Left ventricle myocardium inferior (tissue), 1 donor: ENCODE results near the gene IRAK1. TPM values are rescaled to one million over a fixed set of nuclear protein-coding genes. Genes with fewer than 3 reads are reported as not detected.

Source experiments
- DNase-seq: peaks from one replicate; pipeline ENCODE4 v3.0.0-alpha.2; 2020
- H3K27ac ChIP-seq: fragments of 200-600 bp; replicated peaks from 2 replicates; pipeline ENCODE4 v1.8.0; 2021
- H3K27me3 ChIP-seq: fragments of 200-600 bp; 2 replicates; pipeline ENCODE4 v1.8.0; 2021; ENCODE audit warnings: low read depth
- H3K36me3 ChIP-seq: fragments of 200-600 bp; 2 replicates; pipeline ENCODE4 v1.8.0; 2021
- H3K4me1 ChIP-seq: fragments of 200-600 bp; 2 replicates; pipeline ENCODE4 v1.8.0; 2021
- H3K4me3 ChIP-seq: fragments of 200-600 bp; 2 replicates; pipeline ENCODE4 v1.8.0; 2021; ENCODE audit warnings: mild to moderate bottlenecking, moderate library complexity
- H3K9me3 ChIP-seq: fragments of 200-600 bp; replicated peaks from 2 replicates; pipeline ENCODE4 v1.8.0; 2021
- intact Hi-C: fragments of 100-400 bp; cut with micrococcal nuclease; formaldehyde crosslinking; loops from one replicate; pipeline ENCODE4 v1.11.0; 2022
- total RNA-seq: library from RNA; stranded (reverse); fragmentation: NEBNext Ultra II Directional; extraction: Animal tissue kit (Norgen Biotek cat#: 25700); gene quantifications from one replicate; pipeline ENCODE4 v1.2.1, GENCODE V29; 2021
- TF ChIP-seq, protein P1 (sequence below): fragments of 200-600 bp; IDR thresholded peaks from 2 replicates; pipeline ENCODE4 v1.8.0; 2021; ENCODE audit warnings: antibody characterized with exemption, mild to moderate bottlenecking, borderline replicate concordance
- donor health status: DM: no; HTN: yes; CAD: no; lungs with severe emphysema.

Gene IRAK1
- total RNA-seq, 1 donor from 2014 or later, result 40.6 TPM

DNA sequence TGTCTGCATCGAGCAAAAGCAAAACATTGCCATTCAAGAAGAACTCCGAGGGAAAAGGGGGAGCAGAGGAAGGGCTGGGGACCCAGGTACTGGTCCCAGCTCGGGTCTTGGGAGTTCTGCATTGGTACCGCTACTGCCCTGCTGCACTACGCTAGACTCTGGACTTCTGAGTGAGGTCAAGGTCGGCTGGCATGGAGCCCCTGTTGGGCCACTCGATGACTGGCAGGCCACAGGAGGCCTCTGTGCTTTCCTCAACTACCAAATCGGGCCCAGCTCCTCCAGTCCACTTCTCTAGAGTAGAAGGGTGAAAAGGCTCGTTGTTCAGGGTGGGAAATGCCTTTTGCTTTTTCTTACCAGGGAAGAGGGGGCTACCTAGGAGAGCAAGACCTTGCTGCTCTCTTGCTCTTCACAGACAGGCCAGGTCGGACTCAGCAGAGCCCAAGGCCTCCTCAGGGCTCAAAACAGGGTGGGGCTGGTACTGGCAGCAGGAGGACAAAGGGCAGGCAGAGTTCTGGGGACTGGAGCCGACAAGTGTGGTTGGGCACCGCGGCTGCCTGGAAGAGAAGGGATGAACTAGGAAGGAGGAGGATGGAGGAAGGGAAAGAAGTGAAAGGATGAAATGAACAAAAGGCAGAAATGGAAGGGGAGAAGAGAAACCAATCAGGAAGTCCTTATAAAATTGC lies 8.9 kb upstream of the IRAK1 start:
- Histone ChIP-seq H3K27ac (no peak overlapping the region), H3K36me3 (peaks cover 15% of the 10 kb centered on the region), H3K4me3 (no peak overlapping the region), H3K9me3 (no peaks in the 10 kb centered on the region), H3K27me3 (no peaks in the 10 kb centered on the region), H3K4me1 (peaks cover 35% of the 10 kb centered on the region)
- intact Hi-C loops, result no loop called here
- TF ChIP-seq, protein P1, sequence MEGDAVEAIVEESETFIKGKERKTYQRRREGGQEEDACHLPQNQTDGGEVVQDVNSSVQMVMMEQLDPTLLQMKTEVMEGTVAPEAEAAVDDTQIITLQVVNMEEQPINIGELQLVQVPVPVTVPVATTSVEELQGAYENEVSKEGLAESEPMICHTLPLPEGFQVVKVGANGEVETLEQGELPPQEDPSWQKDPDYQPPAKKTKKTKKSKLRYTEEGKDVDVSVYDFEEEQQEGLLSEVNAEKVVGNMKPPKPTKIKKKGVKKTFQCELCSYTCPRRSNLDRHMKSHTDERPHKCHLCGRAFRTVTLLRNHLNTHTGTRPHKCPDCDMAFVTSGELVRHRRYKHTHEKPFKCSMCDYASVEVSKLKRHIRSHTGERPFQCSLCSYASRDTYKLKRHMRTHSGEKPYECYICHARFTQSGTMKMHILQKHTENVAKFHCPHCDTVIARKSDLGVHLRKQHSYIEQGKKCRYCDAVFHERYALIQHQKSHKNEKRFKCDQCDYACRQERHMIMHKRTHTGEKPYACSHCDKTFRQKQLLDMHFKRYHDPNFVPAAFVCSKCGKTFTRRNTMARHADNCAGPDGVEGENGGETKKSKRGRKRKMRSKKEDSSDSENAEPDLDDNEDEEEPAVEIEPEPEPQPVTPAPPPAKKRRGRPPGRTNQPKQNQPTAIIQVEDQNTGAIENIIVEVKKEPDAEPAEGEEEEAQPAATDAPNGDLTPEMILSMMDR, result no peak
- DNase-seq, result no peak

DNA sequence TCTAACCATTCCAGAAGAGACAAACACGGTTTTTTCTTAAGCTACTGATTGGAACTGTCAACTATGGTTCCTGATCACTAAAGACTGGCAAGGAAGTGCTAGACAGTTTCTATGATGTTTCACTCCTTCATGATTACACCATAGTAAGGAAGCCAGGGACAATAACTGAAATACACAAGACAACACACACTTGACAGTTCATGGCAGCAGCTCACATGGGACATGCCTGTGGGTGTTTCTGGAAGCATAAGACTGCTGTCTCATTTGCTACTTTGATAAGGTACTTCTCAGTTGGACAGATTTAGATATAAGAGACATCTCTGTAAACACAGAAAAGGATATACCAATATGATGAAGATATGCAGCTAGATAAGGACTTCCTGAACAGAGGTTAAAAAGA lies 8.3 kb upstream of the IRAK1 start:
- intact Hi-C loops, result no loop called here
- H3K9me3 ChIP-seq, result no peaks in the 10 kb centered on the region
- TF ChIP-seq, protein P1, result no peak
- peaks cover 15% of the 10 kb centered on the region for H3K36me3 ChIP-seq
- no peak overlapping the region for H3K4me3 ChIP-seq
- no peak overlapping the region for H3K27ac ChIP-seq
- peaks cover 28% of the 10 kb centered on the region for H3K4me1 ChIP-seq
- DNase-seq, result no peak
- no peaks in the 10 kb centered on the region for H3K27me3 ChIP-seq

DNA sequence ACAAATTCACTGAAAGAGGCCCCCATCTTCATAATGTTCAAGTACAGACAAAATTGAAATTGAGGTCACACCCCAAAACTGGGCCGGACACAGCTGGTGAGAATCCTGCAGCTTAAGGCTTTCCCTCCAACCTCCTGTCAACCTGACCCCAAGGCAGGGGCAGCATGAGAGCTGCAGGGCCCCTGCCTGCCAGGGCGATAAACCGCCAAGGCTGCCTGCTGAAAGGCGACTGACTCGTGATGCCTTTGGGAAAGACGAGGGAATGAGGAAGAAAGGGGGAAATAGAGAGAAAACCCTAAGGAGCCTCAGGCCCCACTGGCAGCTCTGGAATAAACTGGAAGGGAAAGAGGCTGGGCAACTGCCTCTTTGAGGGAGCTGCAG lies 7.3 kb upstream of the IRAK1 start:
- H3K4me1 ChIP-seq, result peaks cover 18% of the 10 kb centered on the region
- no peaks in the 10 kb centered on the region for H3K9me3 ChIP-seq
- intact Hi-C loops, result no loop called here
- no peaks in the 10 kb centered on the region for H3K27me3 ChIP-seq
- no peak overlapping the region for H3K4me3 ChIP-seq
- no peak for DNase-seq
- TF ChIP-seq, protein P1, result no peak
- H3K27ac ChIP-seq, result no peak overlapping the region
- peaks cover 13% of the 10 kb centered on the region for H3K36me3 ChIP-seq

DNA sequence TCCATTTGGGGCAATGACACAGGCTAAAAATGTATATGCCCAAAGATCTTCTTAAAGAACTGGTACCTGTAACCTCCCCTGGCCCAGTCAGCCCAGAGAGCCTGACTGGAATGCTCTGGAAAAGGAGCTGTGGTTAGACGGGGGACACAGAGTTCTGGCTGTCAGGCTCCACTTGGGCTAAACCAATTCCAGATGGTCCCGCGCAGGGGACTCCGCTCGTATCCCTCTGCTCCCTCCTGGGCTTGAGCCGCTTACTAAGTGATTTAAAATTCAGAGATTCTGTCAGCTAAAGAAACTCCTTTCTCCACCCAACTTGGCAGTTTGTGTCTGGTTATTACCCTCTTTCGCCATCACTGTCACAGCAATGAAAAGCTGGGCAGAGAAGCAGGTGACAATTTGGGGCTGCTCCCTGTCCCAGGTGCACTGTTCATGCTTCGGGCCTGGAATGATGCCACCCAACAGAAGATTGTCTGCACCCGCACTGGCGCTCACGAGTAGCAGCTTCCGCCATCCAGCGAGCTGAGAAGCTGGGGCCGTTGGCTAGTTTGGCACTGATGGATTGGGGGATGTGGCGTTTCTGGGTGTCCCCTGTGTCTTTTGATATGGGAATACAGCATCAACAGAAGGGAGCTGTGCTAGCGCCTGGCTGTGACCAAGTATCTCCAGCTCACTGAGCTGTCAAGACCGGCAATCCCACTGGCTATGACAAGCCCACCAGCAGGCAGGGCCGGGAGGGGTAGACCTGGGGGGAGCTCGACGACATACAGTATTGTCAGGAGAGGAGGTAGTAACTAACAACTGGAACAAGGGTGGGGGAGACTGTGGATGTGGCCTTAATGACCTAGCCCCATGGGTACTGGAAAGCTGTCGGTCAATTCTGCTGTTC lies 6.7 kb upstream of the IRAK1 start:
- TF ChIP-seq, protein P1, result no peak
- no peaks in the 10 kb centered on the region for H3K27me3 ChIP-seq
- intact Hi-C loops, result no loop called here
- no peaks in the 10 kb centered on the region for H3K9me3 ChIP-seq
- H3K27ac ChIP-seq, result no peak overlapping the region
- H3K4me1 ChIP-seq, result peaks cover 19% of the 10 kb centered on the region
- no peak for DNase-seq
- H3K36me3 ChIP-seq, result peaks cover 7% of the 10 kb centered on the region
- no peak overlapping the region for H3K4me3 ChIP-seq

DNA sequence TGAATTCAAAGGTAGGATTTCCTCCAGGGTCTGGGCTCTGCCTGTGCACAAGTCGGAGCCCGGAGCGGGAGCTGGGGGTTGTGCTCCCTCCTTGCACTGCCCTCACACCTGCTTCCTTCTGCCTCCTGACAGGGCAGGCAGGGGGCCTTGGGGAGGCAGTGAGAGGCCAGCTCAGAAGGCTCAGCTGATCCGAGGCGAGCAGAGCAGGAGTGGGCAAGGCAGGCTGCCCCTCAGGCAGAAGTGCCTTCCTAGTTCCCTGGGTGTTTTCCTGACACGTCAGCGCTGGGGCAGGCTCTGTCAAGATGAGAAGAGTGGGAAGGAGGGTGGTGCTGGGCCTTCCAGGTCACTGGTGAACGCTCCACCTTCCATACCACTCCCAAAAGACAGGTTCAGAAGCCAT lies 5.5 kb upstream of the IRAK1 start:
- no peaks in the 10 kb centered on the region for H3K9me3 ChIP-seq
- no peak for DNase-seq
- peaks cover 5% of the 10 kb centered on the region for H3K36me3 ChIP-seq
- TF ChIP-seq, protein P1, result no peak
- H3K4me3 ChIP-seq, result no peak overlapping the region
- peak overlapping the region; percentile 23 for H3K27ac ChIP-seq
- intact Hi-C loops, result no loop called here
- peaks cover 29% of the 10 kb centered on the region for H3K4me1 ChIP-seq
- no peaks in the 10 kb centered on the region for H3K27me3 ChIP-seq
